Non-pigmented ciliary epithelial cell (primary cell): ENCODE measurements around the gene TM4SF1.

ENCODE experiments used
- DNase-seq: peaks from one replicate; pipeline ENCODE4 v3.0.0-alpha.2; 2010; ENCODE audit warnings: low read depth

Gene TM4SF1

DNA sequence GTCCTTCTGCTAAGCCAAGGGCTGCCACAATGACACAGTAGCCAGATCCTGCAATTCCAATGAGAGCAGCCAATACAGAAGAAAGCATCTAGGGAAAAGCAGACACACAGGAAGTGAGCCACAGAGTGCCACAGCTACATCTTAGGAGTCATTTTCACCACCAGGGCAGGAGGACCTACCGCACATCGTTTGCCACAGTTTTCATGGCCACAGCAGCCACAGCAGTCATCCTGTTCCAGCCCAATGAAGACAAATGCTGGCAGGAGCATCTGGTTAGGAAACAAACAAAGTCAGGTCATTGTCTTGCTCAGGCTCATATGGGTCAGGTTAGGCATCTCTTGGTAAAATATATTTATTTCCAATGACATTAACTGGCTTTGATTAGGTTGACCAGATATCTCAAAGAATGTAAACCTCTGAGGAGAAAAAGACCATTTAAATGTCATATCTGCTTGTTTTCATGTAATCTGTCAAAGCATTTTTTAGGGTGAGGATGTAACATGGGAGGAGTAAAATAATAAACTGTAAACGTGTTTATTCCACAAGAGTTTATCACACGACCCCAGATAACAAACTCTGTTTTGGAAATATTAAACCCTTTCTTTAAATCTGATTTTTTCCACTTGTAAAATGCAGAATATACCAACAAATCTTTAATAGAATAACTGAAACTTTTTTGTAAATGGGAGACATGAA is 1.8 kb downstream of the TM4SF1 start:
- DNase-seq = no peak

DNA sequence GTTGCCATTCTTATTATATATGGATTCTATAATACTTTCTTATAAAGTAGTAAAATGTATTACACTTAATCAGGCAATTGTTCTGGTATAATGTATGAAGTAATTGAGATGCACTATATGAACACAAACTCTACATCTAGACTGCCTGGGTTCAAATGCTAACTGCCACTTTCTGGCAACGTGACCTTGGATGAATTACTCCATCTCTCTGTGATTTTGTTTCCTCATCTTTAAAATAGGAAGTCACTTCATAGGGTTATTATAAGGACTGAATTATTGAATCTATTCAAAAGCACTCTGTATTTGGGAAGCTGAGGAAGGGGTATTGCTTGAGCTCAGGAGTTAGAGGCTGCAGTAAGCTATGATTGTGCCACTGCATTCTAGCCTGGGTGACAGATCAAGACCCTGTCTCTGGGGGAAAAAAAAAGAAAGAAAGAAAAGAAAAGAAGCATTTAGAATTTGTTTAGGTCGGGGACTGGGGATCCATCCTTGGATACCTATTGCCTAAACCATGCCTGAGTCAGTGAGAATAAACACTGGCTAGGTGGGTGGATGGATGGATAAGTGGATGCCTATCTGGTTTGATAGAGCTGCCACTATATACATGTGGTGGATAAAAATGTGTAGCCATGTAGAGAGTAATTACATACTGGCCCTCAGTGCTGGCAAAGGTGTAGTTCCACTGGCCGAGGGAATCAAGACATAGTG is 2.5 kb downstream of the TM4SF1 start:
- DNase-seq = no peak

DNA sequence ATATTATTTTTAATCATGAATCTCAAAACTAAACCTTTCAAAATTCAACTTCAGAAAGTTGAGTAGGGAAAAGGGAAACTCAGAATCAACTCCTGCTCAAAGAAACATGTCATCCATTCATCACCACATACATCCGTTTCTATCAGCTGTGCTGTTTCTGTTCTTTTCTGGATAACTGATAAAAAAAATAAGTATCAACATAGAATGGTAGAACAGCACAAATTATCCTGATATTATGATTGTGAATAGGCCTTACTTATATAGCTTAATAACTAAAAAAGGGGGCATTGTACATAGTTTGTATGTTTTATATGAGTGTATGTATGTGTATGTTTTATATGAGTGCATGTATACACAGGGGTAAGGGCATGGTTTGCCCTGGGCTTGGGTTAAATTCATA is 3.1 kb downstream of the TM4SF1 start:
- DNase-seq = no peak

DNA sequence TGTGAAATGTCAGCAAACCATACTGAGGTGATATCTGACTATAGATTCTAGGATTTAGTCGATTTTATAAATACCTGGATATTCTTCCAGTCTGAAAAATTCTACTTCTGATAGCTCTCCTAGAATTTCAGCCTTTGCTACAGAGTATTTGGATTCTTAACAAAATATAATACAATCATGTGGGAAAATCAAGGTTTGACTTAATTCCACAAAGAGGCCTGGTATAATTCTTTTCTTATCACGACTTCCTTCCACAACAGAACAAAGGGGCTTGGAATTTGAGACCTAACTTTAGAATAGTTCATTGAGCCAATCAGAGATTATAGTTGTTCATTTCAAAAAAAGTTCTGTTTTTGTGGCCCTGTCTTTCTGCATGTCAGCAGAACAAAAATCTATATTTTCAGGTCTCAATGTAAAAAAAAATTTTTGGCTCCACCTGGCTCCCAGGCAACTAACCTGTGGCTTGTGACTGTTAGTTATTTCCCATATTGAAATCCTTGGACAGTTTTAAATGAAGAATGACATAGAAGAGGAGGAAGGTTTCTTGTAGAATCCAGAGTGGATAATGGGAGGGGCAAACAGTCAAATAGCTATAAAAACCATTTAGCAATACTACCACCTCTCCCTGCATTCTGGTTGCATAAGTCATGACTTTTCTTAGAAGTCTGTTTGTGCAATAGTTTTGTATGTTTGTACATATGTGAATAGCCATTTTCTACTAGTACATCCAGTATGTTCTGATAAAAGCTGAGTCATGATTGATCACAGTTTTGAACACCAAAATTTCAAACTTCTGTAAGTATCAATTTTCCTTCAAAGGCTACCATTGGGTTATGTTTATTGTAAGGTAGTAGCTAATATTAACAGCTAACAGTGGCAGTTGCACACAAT is 4.0 kb downstream of the TM4SF1 start:
- no peak for DNase-seq

DNA sequence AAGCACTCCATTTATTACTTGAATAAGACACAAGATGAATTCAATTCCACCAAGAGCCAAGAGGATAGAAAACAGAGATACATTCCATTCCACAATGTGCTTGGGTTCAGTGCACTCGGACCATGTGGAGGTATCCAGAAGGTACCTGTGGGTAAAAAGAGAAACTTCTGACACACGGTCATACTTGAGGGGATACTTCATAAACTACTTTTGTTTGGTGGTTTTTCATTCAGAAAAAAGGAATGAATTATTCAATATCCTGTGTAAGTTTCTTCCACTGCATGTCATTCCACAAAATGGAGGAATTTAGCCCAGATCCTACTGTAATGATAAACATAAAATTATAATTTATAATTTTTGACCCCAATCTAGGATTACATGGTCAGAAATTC is 5.7 kb downstream of the TM4SF1 start:
- DNase-seq = no peak

DNA sequence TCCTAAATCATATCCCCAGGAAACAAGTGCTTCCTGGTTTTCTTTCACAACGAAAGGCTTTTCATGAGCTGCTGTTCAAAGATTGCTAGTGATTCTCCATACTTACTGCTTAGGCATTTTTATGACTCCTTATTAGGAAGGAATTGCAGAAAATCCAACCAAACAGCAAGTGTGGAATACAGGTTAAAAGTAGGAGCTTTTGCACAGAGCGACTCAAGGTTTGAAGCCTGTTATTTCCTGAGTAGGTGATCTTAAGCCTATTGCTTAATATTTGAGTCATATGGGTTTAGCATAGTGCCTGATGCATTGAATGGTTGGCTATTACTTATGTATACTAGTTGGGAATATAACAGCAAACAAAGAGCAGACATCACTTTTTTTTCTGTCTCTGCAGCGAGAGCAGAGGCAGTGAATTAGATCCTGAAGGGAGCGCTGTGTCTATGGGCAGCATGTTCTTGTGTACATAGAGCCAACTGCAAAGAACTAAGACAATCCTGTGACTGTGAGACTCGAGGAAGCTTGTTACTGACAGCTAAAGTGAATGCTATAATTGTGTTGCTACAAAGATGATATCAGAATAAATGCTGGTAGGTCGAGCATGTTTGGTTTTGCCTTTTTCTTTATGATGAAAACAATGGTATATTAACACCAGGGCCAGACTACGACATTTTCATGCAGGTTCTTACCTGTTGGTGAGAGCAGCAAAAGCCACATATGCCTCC is 6.3 kb downstream of the TM4SF1 start:
- no peak for DNase-seq

DNA sequence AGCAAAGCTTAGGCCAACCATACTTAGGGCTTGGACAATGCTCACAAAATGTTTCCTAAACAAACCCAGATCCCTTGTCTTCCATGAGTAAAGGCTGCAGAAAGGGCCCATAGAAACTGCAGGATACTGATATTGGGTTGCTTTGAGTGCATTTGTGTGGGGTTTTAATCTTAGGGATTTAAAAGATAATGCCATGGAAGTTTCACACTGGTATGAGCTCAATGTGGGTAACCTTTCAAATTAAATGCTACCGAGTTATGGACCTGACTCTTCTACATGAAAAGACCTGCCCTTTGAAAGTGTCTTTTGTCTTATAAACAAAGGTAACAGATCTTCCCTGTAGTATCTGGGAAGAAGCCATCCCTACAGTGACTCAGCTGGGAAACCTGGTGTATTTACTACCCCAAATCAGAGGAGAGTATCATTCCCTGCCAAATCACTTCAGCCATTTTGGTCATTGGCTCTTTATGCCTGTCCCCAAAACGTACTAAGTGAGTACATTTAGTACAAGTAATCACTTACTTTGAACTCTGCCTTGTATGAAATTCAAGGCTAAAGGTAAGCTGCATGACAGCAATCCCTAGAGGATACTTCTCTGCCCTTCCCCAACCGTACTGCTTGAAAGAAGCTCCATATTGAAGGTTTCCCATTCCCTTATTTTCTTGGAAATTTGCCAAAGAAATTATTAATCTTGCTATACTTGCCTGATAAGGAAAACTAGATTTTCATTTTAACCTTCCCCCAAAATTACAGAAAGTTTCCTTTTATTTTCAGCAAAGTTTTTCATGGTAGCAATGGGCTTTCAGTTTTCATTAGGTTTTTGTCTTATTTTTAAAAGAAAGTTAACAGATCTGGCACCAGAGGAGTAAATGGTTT is 7.2 kb downstream of the TM4SF1 start:
- no peak for DNase-seq

DNA sequence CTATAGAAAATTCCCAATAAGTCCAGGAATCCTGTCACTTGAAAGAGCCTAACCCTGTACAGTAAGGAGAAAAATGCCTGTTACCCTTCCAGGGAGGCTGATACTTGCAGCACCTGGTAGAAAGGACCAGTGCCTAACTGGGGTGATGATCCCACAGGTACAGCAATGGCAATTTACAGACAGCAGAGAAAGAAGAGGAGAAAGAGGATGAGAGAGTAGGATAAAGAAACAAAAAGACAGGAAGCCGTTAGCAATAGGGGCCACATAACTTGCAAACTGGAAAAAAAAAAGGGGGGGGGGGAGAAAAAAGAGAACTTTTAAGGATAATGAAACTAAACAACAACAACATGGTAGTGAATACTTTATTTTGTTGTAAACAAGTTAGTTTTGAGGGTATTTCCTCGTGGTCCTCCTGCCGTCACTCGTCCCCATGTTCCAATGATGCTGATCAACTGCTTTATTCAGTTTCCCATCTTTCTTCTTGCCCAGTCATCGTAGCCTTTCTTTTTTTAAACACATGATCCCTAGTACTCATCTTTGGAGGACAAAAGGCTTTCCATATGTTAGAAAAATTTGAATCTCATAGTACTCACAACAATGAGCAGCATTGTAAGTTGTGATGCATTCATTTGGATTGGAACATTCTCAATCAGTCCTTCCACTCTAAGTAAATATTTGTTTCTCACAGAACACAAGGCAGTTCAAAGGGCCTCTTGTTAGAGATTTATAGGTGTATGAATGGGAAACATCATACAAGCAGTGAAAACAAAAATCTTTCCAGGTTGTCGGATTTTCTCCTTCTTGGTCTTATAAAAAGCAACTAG is 8.6 kb downstream of the TM4SF1 start:
- DNase-seq = no peak

DNA sequence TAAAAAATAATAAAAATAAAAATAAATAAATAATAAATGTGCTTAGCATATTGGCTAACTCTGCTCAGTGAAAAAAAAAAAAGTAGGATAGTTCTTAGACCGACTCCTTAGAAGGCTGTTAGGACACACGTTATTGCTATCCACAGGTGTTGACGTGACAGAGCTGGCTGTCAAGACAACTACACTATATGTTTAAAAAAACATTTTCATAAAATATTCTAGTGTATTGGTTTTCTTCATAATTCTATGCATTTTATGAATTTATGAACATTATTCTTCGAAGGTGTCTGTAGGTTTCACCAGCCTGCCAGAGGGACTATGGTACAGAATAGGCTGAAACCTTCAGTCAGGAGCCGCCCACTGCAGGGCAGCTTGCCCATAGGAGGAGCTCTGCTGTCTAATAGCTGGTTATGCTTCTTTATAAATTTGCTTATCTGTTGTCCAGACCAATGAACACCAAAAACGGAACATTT is 9.2 kb downstream of the TM4SF1 start:
- no peak for DNase-seq

DNA sequence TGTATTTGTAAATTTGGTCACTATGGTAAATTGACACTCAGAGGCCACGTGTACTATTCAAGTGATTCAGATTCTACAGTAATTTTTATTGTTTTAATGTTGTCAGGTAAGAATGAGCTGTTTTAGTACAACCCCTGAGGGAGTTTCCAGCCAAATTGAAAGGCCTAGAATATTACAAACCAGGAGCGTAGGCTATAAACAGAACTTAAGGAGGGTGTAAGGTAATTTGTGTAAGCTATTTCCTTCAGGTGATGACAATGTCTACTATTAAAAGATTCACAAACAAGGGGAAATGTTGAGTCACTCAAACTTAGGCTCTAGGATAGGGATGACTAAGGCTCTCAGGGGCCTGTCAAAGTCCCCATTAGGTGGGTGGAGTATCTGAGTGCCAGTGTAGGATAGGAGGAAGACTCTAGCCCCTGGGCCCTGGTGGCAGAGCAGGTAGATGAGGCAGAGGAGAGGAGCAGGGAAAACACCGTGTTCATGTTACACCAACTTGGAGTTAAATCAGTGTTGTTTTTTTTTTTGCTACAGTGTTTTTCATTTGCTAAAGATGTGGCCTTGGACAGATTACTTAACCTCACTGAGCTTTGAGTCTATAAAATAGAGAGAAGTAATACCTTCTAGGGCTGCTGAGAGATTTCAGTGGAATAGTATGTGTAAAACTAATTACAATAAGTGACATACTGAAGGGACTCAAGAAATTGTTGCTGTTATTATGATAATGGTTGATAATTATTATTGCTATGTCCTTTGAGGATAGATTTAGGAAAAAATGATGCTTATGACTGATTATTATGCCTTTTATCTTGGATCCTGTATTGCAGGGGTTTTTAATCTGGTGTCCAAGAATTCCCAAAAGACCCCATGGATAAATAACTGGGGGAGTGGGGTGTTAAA is 10.3 kb downstream of the TM4SF1 start:
- DNase-seq = no peak

DNA sequence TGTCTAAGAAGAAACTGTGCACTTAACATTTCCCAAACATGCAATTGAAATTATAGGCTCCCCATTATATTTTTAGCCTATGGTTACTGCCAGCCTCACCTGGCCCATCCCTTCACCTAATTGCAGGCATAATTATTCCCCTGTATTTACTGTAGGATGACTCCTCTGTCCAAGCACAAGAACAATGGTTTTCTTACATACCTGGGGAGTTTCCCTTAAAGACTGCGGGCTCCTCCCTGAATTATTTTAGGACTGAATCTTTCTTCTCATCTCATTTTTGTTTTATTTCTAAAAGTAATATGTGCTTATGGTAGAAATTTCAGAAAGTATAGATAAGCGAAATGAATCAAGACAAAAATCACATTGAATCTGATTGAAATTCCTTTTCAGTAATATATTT is 11.4 kb downstream of the TM4SF1 start:
- no peak for DNase-seq

DNA sequence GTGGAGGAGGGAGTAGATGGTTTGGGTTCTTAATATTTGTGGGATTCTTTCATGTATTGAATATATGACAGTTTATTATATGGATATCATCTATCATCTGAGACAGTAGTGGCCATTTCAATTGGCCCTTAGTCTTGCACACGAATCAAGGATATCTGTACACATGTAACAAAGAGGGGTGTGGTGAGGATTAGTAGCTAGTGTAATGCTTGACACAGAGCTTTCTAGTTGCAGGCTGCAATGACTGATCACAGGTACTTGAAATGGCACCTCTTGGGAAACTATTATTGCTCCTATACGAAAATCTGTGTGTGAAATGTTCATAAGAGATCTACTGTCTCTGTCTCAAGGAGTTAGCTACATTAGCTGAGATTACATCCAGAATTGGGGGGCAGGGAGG is 12.8 kb downstream of the TM4SF1 start:
- no peak for DNase-seq

DNA sequence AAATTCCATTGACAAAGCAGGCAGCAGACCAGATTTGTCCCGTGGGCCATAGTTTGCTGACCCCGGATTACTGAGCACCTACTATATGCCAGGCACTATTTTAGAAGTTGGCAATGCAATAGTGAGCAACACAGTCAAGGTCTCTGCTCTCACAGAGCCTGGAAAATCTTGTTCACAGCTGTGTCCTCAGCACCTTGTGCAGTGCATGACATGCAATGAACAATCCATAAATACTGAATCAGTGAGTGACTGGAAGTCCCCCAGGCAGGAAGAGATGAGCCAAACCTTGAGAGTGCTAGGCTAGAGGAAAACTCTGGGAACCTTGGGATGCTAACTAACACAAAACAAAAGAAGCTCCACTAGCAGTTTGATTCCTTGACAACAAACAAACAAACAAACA is 14.4 kb downstream of the TM4SF1 start:
- DNase-seq = no peak

DNA sequence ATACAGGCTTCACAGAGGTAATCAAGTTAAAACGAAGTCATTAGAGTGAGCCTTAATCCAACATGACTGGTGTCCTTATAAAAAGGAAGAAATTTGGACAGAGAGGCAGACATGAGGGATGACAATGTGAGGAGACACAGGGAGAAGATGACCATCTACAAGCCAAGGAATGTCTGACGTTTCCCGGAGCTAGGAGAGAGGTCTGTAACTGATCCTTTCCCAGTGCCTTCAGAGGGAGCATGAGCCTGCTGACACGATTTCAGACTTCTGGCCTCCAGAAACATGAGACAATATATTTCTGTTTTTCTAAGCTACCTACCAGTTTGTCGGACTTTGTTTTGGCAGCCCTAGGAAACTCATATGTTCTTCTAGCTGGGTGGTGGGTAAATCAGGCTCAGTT is 15.1 kb downstream of the TM4SF1 start:
- DNase-seq = no peak

DNA sequence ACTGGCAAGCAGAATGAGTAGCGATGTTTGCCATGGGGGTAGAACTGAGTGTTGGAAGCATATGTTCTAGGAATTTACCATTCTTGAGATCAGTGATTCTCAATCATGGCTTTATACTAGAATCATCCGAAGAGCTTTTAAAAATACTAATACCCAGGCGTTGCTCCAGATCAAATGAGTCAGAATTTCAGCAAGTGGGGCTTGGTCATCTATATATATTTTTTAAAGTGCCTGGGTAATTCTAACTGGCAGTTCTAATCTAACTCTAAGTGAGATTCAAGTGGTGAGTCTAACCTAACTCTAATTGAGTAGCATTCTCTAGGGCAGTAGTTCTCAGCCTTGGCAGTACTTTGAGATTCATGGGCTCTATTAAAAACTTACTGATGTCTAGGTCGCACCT is 20.8 kb downstream of the TM4SF1 start:
- DNase-seq = no peak

DNA sequence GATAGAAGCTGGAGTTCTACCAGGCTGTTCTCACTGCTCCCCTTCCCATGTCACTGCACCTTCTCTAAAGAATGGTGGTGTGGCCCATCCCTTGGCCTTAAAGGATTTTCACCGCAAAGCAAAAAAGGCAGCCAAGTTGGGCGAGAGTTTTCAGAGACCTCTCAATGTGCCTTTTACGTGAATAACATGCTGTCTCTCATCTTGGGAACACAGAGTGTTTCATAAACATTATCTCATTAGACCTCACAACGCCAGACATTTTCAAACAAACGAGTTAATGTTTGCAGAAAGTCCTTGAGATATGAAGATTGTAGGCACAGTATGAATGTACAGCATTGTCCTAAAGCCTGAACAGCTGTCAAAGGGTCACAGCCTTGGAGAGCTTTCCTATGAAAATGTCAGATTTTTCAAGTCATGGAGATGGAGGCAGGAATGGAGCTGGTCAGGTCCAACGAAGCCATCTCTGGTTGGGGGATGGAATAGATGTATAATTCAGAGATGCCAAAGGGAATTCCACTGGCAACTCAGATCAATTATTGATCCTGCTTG is 21.3 kb downstream of the TM4SF1 start:
- DNase-seq = no peak

DNA sequence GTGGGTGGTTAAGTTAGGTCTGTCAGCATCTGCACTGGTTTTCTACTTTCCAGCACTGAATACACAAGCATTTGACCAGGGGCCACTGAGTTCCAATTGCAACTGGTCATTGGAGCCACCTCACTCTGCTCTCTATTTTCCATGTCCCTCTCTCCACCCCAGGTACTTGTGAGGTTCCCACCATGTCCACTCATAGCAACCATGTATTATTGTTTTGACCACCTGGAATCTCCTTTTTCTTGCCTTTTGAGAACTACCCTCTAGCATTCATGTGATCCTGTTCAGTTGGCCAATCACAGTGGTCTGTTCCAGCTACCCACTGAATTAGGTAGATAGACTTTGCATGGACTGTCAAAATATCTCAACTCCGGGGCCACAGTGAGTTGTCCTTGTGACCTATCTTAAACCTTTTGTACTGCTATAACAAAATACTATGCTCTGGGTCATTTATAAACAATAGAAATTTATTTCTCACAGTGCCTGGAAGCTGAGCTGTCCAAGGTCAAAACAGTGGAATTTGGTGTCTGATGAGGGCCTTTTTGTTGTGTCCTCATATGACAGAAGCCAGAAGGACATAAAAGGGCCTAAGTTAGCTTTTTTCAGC is 23.8 kb downstream of the TM4SF1 start:
- no peak for DNase-seq

DNA sequence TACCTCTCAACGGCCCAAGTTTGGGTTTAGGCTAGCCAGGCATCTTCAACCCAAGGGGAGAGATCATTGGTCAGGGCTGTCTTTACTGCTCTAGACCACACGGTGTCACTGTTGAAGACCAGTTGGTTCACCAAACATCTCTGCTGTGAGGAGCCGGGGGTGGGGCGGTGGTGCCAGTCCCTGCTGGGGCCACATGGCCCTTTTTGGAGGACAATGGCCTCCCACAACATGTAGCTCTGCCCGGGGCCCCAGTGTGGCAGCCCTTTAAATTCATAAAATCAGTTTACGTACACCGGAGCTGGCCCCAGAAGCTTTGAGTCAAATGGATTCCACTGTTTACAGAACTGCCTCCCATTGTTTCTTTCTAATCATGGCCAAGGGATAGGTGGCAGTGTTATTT is 24.9 kb downstream of the TM4SF1 start:
- DNase-seq = no peak

DNA sequence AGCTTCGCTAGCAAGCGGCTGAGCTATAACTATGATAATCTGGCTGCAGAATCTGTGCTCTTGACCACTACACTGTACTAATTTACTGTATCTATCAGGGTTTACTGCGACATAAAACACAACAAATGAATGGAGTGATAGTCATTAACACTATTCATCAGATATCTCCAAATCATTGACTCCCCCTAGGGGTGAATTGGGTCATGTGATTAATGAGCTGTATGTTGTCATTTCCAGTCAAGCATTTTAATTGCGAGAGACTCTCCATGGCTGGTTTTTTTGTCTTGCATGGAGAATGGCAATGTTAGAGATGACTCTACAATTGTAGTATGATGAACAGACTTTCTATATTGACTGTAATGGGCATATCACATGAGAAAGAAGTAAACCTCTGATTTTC is 33.5 kb downstream of the TM4SF1 start:
- no peak for DNase-seq
